Measurements from ENCODE around the gene MCF2L2. TPM values are rescaled to one million over a fixed set of nuclear protein-coding genes. Genes with fewer than 3 reads are reported as not detected.

MCF2L2 gene
- total RNA-seq, 1 donor = 0.09 TPM

DNA sequence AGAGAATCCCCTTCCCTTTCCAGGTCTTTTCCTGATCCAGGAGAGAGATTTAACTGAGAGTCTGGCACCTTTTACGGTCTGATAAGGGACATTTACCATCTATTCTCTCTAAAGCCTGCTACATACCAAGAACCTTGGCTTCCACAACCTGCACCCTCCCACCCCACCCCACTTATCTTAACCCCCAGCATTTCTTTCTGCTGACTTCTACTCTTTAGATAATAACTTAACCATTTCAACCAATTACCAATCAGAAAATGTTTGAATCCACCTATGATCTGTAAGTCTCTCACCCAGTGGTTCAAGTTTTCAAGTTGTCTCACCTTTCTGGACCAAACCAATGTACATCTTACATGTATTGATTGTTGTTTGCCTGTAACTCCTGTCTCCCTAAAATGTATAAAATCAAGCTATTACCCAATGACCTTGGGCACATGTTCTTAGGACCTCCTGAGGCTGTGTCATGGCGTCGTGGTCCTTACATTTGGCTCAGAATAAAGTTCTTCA lies 74.0 kb downstream of the MCF2L2 start:
- DNase-seq (ENCODE audit: low read depth) = no peak
- H3K4me3 ChIP-seq (ENCODE audit: low read depth, low read length) = no peak overlapping the region
- TF ChIP-seq, protein P1, sequence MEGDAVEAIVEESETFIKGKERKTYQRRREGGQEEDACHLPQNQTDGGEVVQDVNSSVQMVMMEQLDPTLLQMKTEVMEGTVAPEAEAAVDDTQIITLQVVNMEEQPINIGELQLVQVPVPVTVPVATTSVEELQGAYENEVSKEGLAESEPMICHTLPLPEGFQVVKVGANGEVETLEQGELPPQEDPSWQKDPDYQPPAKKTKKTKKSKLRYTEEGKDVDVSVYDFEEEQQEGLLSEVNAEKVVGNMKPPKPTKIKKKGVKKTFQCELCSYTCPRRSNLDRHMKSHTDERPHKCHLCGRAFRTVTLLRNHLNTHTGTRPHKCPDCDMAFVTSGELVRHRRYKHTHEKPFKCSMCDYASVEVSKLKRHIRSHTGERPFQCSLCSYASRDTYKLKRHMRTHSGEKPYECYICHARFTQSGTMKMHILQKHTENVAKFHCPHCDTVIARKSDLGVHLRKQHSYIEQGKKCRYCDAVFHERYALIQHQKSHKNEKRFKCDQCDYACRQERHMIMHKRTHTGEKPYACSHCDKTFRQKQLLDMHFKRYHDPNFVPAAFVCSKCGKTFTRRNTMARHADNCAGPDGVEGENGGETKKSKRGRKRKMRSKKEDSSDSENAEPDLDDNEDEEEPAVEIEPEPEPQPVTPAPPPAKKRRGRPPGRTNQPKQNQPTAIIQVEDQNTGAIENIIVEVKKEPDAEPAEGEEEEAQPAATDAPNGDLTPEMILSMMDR (IDR thresholded peaks at IDR 0.05; ENCODE audit: insufficient read depth, low read length) = no peak

DNA sequence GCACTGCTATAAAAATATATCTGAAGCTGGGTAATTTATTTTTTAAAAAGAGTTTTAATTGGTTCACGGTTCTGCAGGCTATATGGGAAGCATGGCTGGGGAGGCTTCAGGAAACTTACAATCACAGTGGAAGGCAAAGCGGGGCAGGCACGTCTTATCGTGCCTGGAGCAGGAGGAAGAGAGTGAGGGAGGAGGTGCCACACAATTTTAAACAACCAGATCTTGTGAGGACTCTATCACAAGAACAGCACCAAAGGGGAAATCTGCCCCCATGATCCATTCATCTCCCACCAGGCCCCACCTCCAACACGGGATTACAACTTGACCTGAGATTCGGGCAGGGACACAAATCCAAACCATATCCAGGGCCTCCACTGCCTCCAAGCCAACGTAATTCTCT lies 75.0 kb downstream of the MCF2L2 start:
- TF ChIP-seq, protein P1 (IDR thresholded peaks at IDR 0.05; ENCODE audit: insufficient read depth, low read length) = no peak
- H3K4me3 ChIP-seq (ENCODE audit: low read depth, low read length) = no peak overlapping the region
- no peak for DNase-seq (ENCODE audit: low read depth)

DNA sequence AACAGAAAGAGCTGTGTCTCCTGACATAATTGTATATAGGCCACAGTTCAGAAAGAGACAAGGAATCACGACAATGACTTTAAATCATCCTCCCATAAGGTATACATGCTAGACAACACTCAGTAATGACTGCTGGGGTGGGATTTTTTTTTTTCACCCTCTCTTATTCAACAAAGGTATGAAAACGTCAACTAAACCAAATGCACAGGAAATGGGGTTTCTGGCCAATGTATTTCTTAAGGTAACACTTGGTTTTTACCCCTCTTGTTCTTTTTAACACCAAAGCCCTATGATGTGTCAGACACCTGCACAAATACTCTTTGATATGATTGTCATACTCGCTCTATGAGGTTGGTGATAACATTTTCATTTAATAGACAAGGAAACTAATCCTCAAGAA lies 78.3 kb downstream of the MCF2L2 start:
- TF ChIP-seq, protein P1 (IDR thresholded peaks at IDR 0.05; ENCODE audit: insufficient read depth, low read length) = no peak
- no peak overlapping the region for H3K4me3 ChIP-seq (ENCODE audit: low read depth, low read length)
- DNase-seq (ENCODE audit: low read depth) = no peak

DNA sequence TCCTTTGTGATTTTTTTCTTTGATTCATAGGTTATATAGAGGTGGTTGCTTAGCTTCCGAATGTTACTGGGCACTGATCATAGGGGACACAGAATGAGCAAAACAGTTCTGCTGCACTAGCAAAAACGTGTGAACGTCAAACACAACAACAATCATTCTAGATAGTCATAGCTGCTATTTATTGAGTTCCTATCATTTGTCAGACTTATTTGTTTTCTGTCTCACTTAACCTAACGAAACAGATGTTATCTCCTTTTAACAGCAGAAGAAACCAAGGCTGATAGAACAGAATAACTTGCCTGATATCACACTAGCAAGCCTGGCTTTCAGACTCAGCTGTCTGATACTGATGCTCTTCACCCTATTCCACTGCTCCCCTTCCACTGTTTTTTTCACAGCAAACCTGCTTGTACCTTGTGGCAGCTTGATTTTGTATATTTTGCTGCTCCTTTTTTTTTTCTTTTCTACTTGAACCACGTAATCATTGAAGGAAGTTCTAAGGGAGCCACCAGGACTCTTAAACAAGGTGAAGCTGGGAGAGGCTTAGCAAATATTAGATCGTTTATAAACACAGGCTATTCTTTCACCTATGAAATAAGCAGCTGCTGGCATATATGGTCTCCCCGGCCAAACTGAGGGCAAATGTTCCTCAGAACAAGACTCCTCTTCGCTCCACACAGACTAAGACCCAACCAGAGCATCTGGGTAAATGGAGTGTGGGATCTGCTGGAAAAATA lies 78.8 kb downstream of the MCF2L2 start:
- no peak overlapping the region for H3K4me3 ChIP-seq (ENCODE audit: low read depth, low read length)
- TF ChIP-seq, protein P1 (IDR thresholded peaks at IDR 0.05; ENCODE audit: insufficient read depth, low read length) = no peak
- DNase-seq (ENCODE audit: low read depth) = no peak

DNA sequence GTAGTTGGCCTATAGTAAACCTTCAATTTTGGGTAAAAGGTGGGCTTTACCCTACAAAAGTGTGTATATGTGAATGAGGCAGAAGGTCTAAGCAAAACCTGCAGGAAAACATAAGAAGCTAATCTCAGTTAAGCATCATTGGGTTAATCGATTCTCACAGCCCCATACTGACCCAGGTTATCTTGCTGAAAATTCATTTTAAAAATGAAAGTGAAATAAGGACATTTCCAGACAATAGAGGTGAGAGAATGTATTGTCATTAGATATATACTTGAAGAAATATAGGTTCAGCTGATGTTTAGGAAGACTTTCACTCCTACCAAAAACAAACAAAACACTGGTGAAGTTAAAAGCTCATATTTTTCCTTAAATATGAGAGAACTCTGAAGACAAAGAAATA lies 85.6 kb downstream of the MCF2L2 start:
- TF ChIP-seq, protein P1 (IDR thresholded peaks at IDR 0.05; ENCODE audit: insufficient read depth, low read length) = no peak
- DNase-seq (ENCODE audit: low read depth) = no peak
- no peak overlapping the region for H3K4me3 ChIP-seq (ENCODE audit: low read depth, low read length)

DNA sequence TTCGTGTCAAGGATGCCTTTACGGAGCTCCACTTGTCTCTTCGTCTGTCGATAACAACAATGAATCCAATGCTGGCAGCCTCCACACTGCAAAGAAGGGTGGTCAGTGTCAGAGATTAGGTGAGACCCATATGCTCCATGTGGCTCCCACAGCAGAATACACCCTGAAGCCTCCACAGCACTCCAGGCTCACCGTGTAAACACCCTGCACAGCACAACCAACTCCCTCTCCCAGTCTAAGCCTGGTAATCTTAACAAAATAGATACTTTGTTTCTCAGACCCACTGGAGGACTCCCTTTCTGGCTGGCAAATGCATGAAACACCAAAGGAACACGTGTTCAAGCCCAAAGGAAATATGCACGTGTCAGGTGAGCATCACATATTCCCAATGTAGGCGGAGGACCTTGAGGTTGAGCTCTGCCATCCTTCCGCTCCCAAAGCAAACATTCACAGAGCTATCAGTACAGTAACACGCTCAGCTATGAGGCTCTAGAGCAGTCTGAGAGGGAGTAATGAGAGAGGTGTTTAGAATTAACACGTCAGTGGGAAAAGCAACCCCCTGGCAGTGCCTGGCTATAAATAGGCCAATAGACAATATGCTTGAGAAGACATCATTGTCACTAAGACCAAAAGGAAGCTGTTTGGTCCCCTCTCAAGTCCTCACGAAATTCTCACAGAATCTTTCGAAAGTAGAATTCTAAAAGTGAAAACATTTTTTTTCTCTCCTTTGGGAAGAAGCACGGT lies 86.7 kb downstream of the MCF2L2 start:
- H3K4me3 ChIP-seq (ENCODE audit: low read depth, low read length) = no peak overlapping the region
- DNase-seq (ENCODE audit: low read depth) = no peak
- TF ChIP-seq, protein P1 (IDR thresholded peaks at IDR 0.05; ENCODE audit: insufficient read depth, low read length) = no peak

Measured in fibroblast of the aortic adventitia (primary cell).